ENCODE measurements around the gene ASS1. TPM values are rescaled to one million over a fixed set of nuclear protein-coding genes. Genes with fewer than 3 reads are reported as not detected.

Gene ASS1
- total and polyA plus RNA-seq, 2 of the 13 experiments (the other 11 are each of a cell fraction or from before 2014, with no cell fraction given): 77.6 to 122 TPM

DNA sequence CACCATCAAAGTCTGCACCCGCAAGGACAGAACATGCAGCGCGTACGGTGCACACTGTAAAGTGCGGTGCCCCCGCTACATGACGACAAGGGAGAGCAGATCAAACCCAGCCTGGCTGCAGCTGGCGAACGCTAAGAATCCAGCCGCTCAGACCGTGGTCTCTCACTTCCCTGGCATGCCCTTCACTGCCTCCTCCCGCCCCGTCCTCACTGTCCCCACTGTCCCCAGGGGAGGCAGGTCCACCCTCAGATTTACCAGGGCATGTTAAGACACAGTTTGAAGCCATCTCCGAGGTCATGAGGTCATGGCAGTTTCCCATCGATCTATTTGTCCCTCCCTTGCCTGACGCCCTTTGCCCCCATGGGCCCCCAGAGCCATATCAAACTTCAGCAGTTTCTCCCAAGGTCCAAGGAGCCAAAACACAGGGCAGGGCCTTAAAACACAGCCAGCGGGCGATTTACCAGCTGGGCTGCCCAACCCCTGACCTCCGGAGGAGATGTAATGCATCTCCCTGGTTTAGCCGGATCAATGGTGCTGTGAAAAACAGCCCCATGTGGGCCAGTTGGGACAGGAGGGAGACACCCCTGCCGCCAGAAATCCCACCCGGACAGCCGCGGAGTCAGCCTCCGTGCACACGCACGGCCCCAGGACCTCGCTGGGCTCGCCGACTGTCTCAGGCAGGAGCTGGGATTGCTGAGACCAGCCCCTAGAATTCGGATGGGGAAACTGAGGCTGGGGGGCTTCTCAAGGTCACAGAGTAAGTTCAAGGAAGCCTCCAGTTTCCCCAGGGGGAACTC, 82.3 kb downstream of the ASS1 start (continued):
- TF ChIP-seq, protein P1, sequence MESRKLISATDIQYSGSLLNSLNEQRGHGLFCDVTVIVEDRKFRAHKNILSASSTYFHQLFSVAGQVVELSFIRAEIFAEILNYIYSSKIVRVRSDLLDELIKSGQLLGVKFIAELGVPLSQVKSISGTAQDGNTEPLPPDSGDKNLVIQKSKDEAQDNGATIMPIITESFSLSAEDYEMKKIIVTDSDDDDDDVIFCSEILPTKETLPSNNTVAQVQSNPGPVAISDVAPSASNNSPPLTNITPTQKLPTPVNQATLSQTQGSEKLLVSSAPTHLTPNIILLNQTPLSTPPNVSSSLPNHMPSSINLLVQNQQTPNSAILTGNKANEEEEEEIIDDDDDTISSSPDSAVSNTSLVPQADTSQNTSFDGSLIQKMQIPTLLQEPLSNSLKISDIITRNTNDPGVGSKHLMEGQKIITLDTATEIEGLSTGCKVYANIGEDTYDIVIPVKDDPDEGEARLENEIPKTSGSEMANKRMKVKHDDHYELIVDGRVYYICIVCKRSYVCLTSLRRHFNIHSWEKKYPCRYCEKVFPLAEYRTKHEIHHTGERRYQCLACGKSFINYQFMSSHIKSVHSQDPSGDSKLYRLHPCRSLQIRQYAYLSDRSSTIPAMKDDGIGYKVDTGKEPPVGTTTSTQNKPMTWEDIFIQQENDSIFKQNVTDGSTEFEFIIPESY (CRISPR knock-in tag; IDR thresholded peaks at IDR 0.05): no peak; the same call in 1 of the 2 replicates
- TF ChIP-seq, protein P2, sequence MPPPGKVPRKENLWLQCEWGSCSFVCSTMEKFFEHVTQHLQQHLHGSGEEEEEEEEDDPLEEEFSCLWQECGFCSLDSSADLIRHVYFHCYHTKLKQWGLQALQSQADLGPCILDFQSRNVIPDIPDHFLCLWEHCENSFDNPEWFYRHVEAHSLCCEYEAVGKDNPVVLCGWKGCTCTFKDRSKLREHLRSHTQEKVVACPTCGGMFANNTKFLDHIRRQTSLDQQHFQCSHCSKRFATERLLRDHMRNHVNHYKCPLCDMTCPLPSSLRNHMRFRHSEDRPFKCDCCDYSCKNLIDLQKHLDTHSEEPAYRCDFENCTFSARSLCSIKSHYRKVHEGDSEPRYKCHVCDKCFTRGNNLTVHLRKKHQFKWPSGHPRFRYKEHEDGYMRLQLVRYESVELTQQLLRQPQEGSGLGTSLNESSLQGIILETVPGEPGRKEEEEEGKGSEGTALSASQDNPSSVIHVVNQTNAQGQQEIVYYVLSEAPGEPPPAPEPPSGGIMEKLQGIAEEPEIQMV (CRISPR knock-in tag; IDR thresholded peaks at IDR 0.05; ENCODE audit: low read depth): peak; percentile 74
- TF ChIP-seq KDM5B (CRISPR knock-in tag; IDR thresholded peaks at IDR 0.05; ENCODE audit: borderline replicate concordance) (no peak), ZNF20 (CRISPR knock-in tag; IDR thresholded peaks at IDR 0.05) (no peak), HMGXB4 (CRISPR knock-in tag; IDR thresholded peaks at IDR 0.05; ENCODE audit: borderline replicate concordance in 1 of 2, low read depth in 1 of 2) (0 out of 4 replicates have a peak, but pooled peaks of 1 of the 2 experiments have one; percentile 35), ZNF841 (CRISPR knock-in tag; IDR thresholded peaks at IDR 0.05; ENCODE audit: borderline replicate concordance) (no peak), ZNF224 (CRISPR knock-in tag; IDR thresholded peaks at IDR 0.05) (no peak), ZNF12 (CRISPR knock-in tag; IDR thresholded peaks at IDR 0.05) (no peak), HHEX (CRISPR knock-in tag; IDR thresholded peaks at IDR 0.05) (no peak), MLLT10 (CRISPR knock-in tag; IDR thresholded peaks at IDR 0.05) (no peak), ZNF629 (CRISPR knock-in tag; conservative IDR thresholded peaks at IDR 0.05) (no peak; the same call in 1 of the 2 replicates), ZNF614 (CRISPR knock-in tag; IDR thresholded peaks at IDR 0.05; ENCODE audit: borderline replicate concordance) (no peak), ERF (CRISPR knock-in tag; IDR thresholded peaks at IDR 0.05) (no peak), ZBTB7A (CRISPR knock-in tag; IDR thresholded peaks at IDR 0.05) (peak; percentile 82; the same call in 1 of the 2 replicates), NRL (CRISPR knock-in tag; IDR thresholded peaks at IDR 0.05; ENCODE audit: borderline replicate concordance) (0 out of 2 replicates have a peak, but pooled peaks have one; percentile 42), ZNF446 (CRISPR knock-in tag; IDR thresholded peaks at IDR 0.05) (no peak), MIER3 (CRISPR knock-in tag; IDR thresholded peaks at IDR 0.05; ENCODE audit: borderline replicate concordance) (peak; percentile 75; the same call in 1 of the 2 replicates), HDAC1 (CRISPR knock-in tag; IDR thresholded peaks at IDR 0.05) (peak; percentile 90), TOE1 (CRISPR knock-in tag; IDR thresholded peaks at IDR 0.05) (no peak), ZNF777 (CRISPR knock-in tag; IDR thresholded peaks at IDR 0.05) (peak; percentile 75), ZSCAN9 (CRISPR knock-in tag; IDR thresholded peaks at IDR 0.05; ENCODE audit: borderline replicate concordance) (no peak)
- TF ChIP-seq, protein P3, sequence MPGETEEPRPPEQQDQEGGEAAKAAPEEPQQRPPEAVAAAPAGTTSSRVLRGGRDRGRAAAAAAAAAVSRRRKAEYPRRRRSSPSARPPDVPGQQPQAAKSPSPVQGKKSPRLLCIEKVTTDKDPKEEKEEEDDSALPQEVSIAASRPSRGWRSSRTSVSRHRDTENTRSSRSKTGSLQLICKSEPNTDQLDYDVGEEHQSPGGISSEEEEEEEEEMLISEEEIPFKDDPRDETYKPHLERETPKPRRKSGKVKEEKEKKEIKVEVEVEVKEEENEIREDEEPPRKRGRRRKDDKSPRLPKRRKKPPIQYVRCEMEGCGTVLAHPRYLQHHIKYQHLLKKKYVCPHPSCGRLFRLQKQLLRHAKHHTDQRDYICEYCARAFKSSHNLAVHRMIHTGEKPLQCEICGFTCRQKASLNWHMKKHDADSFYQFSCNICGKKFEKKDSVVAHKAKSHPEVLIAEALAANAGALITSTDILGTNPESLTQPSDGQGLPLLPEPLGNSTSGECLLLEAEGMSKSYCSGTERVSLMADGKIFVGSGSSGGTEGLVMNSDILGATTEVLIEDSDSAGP (CRISPR knock-in tag; IDR thresholded peaks at IDR 0.05; ENCODE audit: borderline replicate concordance): peak; percentile 48; the same call in 1 of the 2 replicates

Data from HepG2 (cell line).